Gastrocnemius medialis (tissue), 4 donors: Measurements from ENCODE around the gene APOL4.
"Not testable (repeated sequence)": the region's sequence is repeated elsewhere in the genome, so short reads cannot be mapped to it uniquely, and the experiment has no call there.

Experiments
- CTCF ChIP-seq, 5 experiments: fragments of 450-650 bp in 3 of 5; fragments of 200-600 bp in 2 of 5; sonication (generic) in 2 of 5; IDR thresholded peaks in 4 of 5; conservative IDR thresholded peaks in 1 of 5; 1 replicate in 4 of 5; 2 replicates in 1 of 5; pipeline ENCODE4 v1.5.1; 2016 to 2019; ENCODE audit warnings: antibody characterized with exemption in 5 of 5, mild to moderate bottlenecking in 3 of 5, moderate library complexity in 3 of 5
- POLR2A ChIP-seq, 2 donors: fragments of 450-650 bp; IDR thresholded peaks; one replicate each; pipeline ENCODE4 v1.6.1; 2017; ENCODE audit warnings: antibody characterized with exemption in 2 of 2, mild to moderate bottlenecking in 2 of 2, moderate library complexity in 2 of 2

GRCh38 chr22:36161793-36162126 lies 39.8 kb downstream of the APOL4 start:
- TF ChIP-seq CTCF (IDR thresholded peaks at IDR 0.05 in 4 of 5, conservative IDR thresholded peaks at IDR 0.05 in 1 of 5); POLR2A (IDR thresholded peaks at IDR 0.05): not testable (repeated sequence)
